Mesothelial cell of epicardium (in vitro differentiated cells): ENCODE measurements around the gene COL4A1. TPM values are rescaled to one million over a fixed set of nuclear protein-coding genes. Genes with fewer than 3 reads are reported as not detected.

Experiments
- DNase-seq, 2 experiments: peaks; one replicate each; pipeline ENCODE4 v3.0.0; 2021; ENCODE audit warnings: low spot score in 2 of 2; ENCODE audit not compliant: unreplicated experiment in 2 of 2
- H3K27ac Mint-ChIP-seq: 2 replicates; pipeline ENCODE4 v1.8.0; 2021; ENCODE audit warnings: mixed read lengths
- H3K27me3 Mint-ChIP-seq: 2 replicates; pipeline ENCODE4 v1.8.0; 2021; ENCODE audit warnings: low read depth, mixed read lengths
- H3K36me3 Mint-ChIP-seq: 2 replicates; pipeline ENCODE4 v1.8.0; 2021; ENCODE audit warnings: mixed read lengths
- H3K4me1 Mint-ChIP-seq: 2 replicates; pipeline ENCODE4 v1.8.0; 2021; ENCODE audit warnings: mixed read lengths
- H3K4me3 Mint-ChIP-seq: 2 replicates; pipeline ENCODE4 v1.8.0; 2021; ENCODE audit warnings: mild to moderate bottlenecking, moderate library complexity, mixed read lengths
- H3K9me3 Mint-ChIP-seq: 2 replicates; pipeline ENCODE4 v1.8.0; 2021; ENCODE audit warnings: mixed read lengths
- CTCF ChIP-seq: fragments of 200-600 bp; sonication (generic); IDR thresholded peaks from one replicate; pipeline ENCODE4 v1.5.0; 2021; ENCODE audit warnings: antibody characterized with exemption; ENCODE audit not compliant: unreplicated experiment
- total RNA-seq: library from RNA; stranded (reverse); gene quantifications from 3 replicates; pipeline ENCODE4 v1.2.1, GENCODE V29; 2021

The COL4A1 gene
- total RNA-seq, 1 donor from 2014 or later, result 362 TPM

DNA sequence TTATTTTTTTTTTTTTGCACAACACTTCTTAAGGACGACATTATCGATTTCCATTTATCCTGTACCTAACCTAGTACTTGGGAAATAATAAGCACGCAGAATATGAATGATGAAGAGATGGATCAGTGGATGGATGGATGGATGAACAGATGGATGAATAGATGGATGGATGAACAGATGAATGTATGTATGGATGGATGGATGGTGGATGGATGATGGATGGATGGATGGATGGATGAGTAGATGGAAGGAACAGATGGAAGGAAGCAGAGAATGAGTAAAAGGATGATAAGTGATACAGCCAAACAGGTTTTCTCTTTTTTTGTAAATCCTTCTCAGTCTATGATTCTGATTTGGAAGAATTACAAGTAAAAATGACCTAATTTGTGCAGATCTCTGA, 166.9 kb downstream of the COL4A1 start:
- no peak for TF ChIP-seq CTCF
- no peak for DNase-seq
- Mint-ChIP-seq H3K27me3 (peaks cover 9% of the 10 kb centered on the region), H3K36me3 (peaks cover 9% of the 10 kb centered on the region), H3K4me3 (no peak overlapping the region), H3K4me1 (peaks cover 12% of the 10 kb centered on the region), H3K9me3 (peaks cover 22% of the 10 kb centered on the region), H3K27ac (no peak overlapping the region)

DNA sequence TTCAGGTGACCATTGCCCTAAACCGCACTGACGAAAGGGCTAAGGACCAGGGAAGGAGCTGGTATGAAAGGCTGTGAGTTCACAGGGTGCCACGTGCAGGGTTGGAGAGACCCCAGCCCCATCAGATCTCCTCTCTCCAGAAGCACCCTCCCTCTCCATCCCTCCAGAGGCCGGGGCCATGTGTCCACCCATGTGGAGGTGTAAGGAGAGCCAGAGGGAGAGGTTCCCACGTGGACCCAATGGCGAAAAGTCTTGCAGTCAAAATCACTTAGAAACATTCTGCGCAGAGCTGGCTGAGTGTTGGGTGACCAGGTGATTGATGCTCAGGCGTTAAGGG, 168.3 kb downstream of the COL4A1 start:
- peak overlapping the region; percentile 84 for H3K4me3 Mint-ChIP-seq
- no peak for TF ChIP-seq CTCF
- no peak for DNase-seq
- H3K4me1 Mint-ChIP-seq, result peaks cover 12% of the 10 kb centered on the region
- peaks cover 9% of the 10 kb centered on the region for H3K27me3 Mint-ChIP-seq
- H3K9me3 Mint-ChIP-seq, result peaks cover 16% of the 10 kb centered on the region
- no peak overlapping the region for H3K27ac Mint-ChIP-seq
- peaks cover 9% of the 10 kb centered on the region for H3K36me3 Mint-ChIP-seq

DNA sequence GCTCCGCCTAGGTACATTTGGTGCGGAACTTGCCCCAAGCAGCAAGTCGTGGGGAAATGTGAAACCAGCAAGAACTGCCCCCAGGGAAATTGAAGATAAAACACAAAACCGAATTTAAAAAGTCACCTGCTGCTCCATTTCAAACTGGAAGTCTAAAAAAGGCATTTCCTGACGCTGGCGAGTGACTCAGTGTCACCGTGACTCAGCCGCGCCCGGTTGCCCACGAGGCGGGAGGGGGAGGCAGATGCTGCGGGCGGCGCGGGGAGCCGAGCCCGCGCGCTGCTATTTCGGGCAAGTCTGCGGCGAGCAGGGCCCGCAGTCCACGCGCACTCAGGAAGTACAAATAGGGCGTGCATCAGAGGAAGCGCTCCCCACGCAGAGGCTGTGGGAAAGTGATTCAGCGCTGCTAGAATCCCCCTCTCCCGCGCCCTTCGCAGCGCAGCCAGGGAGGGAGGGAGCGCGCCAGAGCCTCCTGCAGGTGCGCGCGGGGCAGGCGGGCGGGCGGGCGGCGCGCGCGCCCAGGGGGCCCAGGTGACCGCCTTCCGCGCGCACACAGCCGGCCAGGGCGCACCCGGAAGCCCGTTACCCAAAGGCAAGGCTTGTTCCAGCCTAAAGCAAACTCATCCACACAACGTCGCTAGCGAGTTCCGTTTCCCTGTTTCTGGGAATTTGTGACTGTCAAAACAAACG, 168.8 kb downstream of the COL4A1 start:
- Mint-ChIP-seq H3K4me1 (peaks cover 12% of the 10 kb centered on the region), H3K27me3 (peaks cover 9% of the 10 kb centered on the region), H3K4me3 (peak overlapping the region; percentile 84), H3K27ac (peak overlapping the region; percentile 77), H3K36me3 (peaks cover 8% of the 10 kb centered on the region), H3K9me3 (peaks cover 13% of the 10 kb centered on the region)
- TF ChIP-seq CTCF, result no peak
- DNase-seq, result peak in 1 of 2 experiments; percentile 53

GRCh38 chr13:110137680-110138009, 169.3 kb downstream of the COL4A1 start:
- Mint-ChIP-seq H3K4me3 (peak overlapping the region; percentile 84), H3K27ac (peak overlapping the region; percentile 77), H3K36me3 (peaks cover 3% of the 10 kb centered on the region), H3K9me3 (peaks cover 8% of the 10 kb centered on the region), H3K27me3 (peaks cover 9% of the 10 kb centered on the region), H3K4me1 (peaks cover 12% of the 10 kb centered on the region)
- no peak for TF ChIP-seq CTCF
- no peak for DNase-seq

DNA sequence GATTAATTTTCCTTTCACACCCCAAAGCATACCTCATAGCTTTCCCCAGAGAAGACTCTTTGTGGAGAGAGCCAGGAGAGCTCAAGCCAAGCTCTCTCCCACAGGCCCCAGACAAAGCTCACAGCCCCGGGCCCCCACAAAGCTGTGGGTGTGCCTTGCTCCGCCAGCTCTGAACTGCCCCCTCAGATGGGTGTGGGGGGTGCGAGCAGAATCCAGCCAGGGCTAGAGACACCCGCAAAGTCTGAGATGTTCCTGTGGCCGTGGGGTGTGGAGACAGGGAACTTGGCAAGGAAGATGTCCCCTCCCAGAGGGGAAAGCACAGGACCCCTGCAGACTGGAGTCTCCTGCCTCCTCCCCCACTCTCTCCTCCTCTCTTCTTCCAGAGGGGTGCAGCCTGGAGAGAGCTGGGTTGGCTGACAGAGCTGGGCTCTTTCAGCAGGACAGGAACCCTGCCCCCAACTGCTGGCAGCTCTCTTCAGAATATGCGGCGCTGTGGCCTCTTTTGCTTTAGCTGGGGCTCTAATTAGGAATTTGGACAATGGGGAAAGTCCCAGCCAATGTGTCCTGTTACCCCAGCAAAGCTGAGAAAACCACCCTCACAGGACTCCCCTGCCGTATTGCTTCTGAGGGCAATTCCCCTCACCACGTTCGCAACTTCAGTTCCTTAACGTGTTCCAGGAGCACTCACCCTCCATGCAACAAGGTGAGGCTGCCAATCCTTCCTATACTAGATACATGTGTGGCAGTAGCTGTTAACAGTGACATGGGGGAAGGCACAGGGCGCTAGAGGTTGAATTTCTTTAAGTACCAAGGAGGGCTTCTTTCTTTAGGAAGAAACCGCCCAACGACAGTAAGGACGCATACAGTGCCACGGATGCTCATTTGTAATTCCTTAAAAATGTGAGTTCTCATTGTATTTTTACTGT, 170.0 kb downstream of the COL4A1 start:
- H3K4me1 Mint-ChIP-seq, result peaks cover 15% of the 10 kb centered on the region
- H3K27ac Mint-ChIP-seq, result no peak overlapping the region

More for the DNA sequence above, 170.0 kb downstream of the COL4A1 start:
- Mint-ChIP-seq H3K9me3 (peaks cover under 1% of the 10 kb centered on the region), H3K36me3 (no peaks in the 10 kb centered on the region), H3K27me3 (peaks cover 11% of the 10 kb centered on the region), H3K4me3 (peak overlapping the region; percentile 84)
- no peak for TF ChIP-seq CTCF
- no peak for DNase-seq
